Stomach (tissue), 4 donors: ENCODE results near the gene TMEM217.

Source experiments
- EP300 ChIP-seq: sonication (generic); formaldehyde crosslinking; IDR thresholded peaks from one replicate; pipeline ENCODE4 v1.6.1; 2017; ENCODE audit warnings: antibody characterized with exemption
- TF ChIP-seq, protein P1 (sequence below), 7 experiments: fragments of 450-650 bp in 4 of 7; fragments of 200-600 bp in 3 of 7; sonication (generic) in 3 of 7; IDR thresholded peaks; one replicate each; pipeline ENCODE4 v1.5.1; 2016 to 2019; ENCODE audit warnings: antibody characterized with exemption in 7 of 7, control low read depth in 2 of 7, mild to moderate bottlenecking in 1 of 7

DNA sequence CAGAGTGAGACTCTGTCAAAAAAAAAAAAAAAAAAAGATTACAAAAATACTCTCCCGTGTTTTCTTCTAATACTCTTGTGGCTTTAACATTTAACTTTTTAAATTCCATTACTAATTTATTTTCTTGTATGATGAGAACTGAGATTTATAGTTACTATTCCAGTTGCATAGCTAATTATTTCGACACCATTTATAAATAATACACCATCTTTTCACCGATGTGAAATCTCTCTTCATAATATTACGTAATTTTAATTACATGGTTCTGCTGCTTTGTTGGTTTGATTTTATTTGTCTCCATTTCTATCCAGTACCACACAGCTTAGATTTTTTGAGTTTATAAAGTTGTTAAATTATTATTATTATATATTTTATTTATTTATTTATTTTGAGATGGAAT, 42.0 kb upstream of the TMEM217 start:
- TF ChIP-seq, protein P1, sequence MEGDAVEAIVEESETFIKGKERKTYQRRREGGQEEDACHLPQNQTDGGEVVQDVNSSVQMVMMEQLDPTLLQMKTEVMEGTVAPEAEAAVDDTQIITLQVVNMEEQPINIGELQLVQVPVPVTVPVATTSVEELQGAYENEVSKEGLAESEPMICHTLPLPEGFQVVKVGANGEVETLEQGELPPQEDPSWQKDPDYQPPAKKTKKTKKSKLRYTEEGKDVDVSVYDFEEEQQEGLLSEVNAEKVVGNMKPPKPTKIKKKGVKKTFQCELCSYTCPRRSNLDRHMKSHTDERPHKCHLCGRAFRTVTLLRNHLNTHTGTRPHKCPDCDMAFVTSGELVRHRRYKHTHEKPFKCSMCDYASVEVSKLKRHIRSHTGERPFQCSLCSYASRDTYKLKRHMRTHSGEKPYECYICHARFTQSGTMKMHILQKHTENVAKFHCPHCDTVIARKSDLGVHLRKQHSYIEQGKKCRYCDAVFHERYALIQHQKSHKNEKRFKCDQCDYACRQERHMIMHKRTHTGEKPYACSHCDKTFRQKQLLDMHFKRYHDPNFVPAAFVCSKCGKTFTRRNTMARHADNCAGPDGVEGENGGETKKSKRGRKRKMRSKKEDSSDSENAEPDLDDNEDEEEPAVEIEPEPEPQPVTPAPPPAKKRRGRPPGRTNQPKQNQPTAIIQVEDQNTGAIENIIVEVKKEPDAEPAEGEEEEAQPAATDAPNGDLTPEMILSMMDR (IDR thresholded peaks at IDR 0.05) = no peak
- TF ChIP-seq EP300 = no peak
